HG02623 (cell line): Measurements from ENCODE around the gene INAVA.
"Not testable (repeated sequence)": the region's sequence is repeated elsewhere in the genome, so short reads cannot be mapped to it uniquely, and the experiment has no call there.

Experiments
- ATAC-seq: cut with Tn5 transposase; IDR thresholded peaks from one replicate; pipeline ENCODE4 v1.9.1; 2021; ENCODE audit warnings: moderate library complexity; ENCODE audit not compliant: unreplicated experiment

INAVA gene

DNA sequence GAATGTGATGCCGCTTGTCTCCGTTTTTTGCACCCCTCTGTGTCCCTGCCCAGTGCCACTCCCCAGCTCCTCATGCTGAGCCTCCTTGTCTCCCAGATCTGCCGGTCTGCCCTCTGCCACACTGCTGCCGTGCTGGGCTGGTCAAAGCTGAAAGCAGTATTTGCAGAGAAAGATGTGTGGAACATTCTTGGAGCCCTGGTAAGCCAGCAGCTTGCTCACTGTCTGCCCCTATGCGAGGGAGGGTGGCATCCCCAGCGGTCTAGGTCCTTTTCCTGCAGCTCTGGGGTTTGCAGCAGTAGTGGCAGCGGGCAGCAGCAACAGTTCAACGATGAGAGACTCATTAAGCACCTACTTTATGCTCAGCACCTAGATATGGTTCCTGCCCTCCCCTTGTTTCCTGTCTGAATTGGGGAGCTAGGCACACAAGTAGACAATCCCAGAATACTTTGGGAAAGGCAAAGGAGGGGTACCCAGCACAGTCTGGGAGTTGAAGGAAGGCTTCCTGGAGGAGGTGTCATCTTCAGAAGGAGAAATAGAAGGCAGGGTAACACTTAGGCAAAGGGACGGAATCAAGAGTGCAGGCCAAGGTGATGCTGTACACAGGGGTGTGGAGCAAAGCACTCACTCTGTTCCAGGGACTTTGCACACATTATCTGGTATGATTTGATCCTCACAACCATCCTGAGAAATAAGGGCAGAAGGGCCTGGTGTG is 65.7 kb downstream of the INAVA start:
- ATAC-seq: no peak

DNA sequence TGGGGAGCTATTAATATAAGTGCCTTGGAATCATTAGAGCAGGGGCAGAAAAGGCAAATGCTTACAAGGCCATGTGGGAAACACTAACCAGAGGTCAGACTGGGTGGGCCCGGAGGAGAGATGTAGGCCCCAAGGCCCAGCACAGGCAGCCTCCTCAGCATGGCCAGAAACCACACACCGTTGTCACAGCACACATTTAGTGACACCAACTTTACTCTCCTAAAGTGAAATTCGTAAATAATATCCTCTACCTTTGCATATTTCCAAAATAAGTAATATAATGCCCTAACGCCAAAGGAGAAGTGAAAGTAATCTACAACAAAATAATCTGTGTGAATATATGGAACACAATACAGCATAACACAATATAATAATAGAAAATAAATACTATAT is 66.2 kb downstream of the INAVA start:
- ATAC-seq: no peak

DNA sequence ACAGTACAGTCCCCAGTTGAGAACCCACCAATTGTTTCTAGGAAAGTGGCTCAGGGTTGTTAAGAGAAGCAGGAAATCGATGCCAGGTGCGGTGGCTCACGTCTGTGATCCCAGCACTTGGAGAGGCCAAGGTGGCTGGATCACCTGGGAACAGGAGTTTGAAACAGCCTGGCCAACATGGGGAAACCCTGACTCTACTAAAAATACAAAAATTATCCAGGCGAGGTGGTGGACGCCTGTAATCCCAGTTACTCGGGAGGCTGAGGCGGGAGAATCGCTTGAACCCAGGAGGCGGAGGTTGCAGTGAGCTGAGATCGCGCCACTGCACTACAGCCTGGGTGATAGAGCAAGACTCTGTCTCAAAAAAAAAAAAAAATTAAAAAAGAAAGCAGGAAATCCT is 67.5 kb downstream of the INAVA start:
- ATAC-seq: not testable (repeated sequence)

DNA sequence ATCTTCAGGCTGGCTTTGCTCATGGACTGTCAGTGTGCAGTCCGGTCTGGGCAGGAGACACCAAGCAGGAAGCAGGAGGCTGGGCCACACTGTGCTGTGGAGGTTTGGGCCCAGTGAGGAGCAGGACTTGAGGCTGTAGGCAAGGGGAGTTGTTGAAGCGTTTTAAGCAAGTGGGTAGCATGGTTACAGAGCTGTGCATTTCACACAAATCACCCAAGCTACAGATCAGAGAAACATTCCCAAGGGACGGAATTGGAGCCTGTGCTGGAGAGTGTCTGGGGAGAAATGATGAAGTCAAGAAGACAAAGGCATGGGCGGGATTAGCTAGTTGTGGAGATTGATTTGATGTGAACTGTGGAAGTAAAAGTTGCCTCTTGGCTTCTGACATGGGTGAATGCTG is 67.9 kb downstream of the INAVA start:
- no peak for ATAC-seq

DNA sequence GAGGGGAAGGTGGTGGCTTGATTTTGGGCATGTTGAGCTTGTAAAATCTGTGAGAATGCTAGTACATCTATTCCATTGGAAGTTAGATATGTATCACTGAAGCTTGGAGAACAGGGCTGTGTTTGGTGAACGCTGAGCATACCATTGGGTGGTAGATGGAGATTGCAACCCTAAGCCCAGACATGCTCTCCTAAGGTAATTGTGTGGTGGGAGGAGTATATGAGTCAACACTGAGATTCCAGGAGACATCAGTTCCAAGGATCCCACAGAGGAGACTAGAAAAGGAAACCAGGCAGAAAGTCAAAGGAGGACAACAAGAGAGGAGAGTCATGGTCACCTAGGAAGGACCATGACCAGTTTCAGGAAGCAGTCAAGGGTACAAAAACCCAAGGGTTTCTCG is 68.4 kb downstream of the INAVA start:
- ATAC-seq: no peak

DNA sequence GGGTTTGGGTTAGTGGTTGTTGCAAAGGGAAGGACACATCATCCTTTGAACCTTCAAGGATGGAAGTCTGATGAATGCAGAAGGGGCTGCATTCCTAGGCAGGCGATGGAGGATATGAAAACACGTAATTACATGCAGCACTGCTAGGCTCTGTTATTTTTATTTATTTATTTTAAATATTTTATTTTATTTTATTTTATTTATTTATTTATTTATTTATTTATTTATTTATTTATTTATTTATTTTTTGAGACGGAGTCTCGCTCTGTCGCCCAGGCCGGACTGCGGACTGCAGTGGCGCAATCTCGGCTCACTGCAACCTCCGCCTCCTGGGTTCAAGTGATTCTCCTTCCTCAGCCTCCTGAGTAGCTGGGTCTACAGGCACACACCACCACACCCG is 69.2 kb downstream of the INAVA start:
- ATAC-seq: not testable (repeated sequence)
